HEK293 (cell line): ENCODE data around the gene GPR137C.

ENCODE experiments used
- CTCF ChIA-PET: fragments of 350-600 bp; formaldehyde crosslinking; extraction: SDS; loops from one replicate; lab custom pipeline; 2021; ENCODE audit warnings: antibody characterized with exemption; lab: Yijun Ruan, JAX
- POLR2A ChIA-PET: fragments of 300-600 bp; formaldehyde crosslinking; extraction: SDS; loops from one replicate; lab custom pipeline; 2020; ENCODE audit warnings: antibody characterized with exemption, inconsistent platforms; lab: Yijun Ruan, JAX
- H3K27ac ChIP-seq: fragments of 200-500 bp; sonication (Bioruptor generic); 2 replicates; pipeline ENCODE4 v1.5.1; 2014; ENCODE audit warnings: low read depth, low read length, control low read depth, inconsistent platforms; ENCODE audit errors: extremely low read depth
- H3K36me3 ChIP-seq, 2 experiments: fragments of 200-500 bp in 1 of 2; sonication (Bioruptor generic) in 1 of 2; 1 replicate in 1 of 2; 2 replicates in 1 of 2; pipeline ENCODE4 v1.5.1; 2014 to 2017; ENCODE audit warnings: inconsistent platforms in 2 of 2, low read length in 2 of 2; ENCODE audit not compliant: control insufficient read depth in 2 of 2, insufficient read depth in 1 of 2
- H3K4me1 ChIP-seq: fragments of 200-500 bp; sonication (Bioruptor generic); 2 replicates; pipeline ENCODE4 v1.5.1; 2014; ENCODE audit warnings: mild to moderate bottlenecking, low read length, inconsistent platforms; ENCODE audit not compliant: control insufficient read depth, insufficient read depth
- H3K4me3 ChIP-seq: 2 replicates; pipeline ENCODE4 v1.5.1; 2011; ENCODE audit warnings: low read depth, mild to moderate bottlenecking, control low read depth, low read length, moderate library complexity
- H3K9me3 ChIP-seq: fragments of 200-500 bp; sonication (Bioruptor generic); 2 replicates; pipeline ENCODE4 v1.5.1; 2014; ENCODE audit warnings: low read depth, low read length, inconsistent platforms; ENCODE audit not compliant: control insufficient read depth, insufficient read depth
- GLIS1 ChIP-seq: fragments of 450-650 bp; formaldehyde crosslinking; IDR thresholded peaks from 2 replicates; pipeline ENCODE4 v1.5.1; 2016; ENCODE audit warnings: missing biosample characterization, missing genetic modification characterization
- KLF17 ChIP-seq: fragments of 450-650 bp; formaldehyde crosslinking; IDR thresholded peaks from 2 replicates; pipeline ENCODE4 v1.5.1; 2016; ENCODE audit warnings: missing biosample characterization, missing genetic modification characterization
- PATZ1 ChIP-seq: fragments of 450-650 bp; formaldehyde crosslinking; IDR thresholded peaks from 2 replicates; pipeline ENCODE4 v1.5.1; 2016; ENCODE audit warnings: missing biosample characterization, missing genetic modification characterization
- PBX3 ChIP-seq: sonication (generic); formaldehyde crosslinking; IDR thresholded peaks from 2 replicates; pipeline ENCODE4 v1.8.1; 2022; ENCODE audit warnings: mild to moderate bottlenecking, moderate library complexity, missing genetic modification reagents
- ZFP3 ChIP-seq: fragments of 450-650 bp; formaldehyde crosslinking; IDR thresholded peaks from 2 replicates; pipeline ENCODE4 v1.5.1; 2016; ENCODE audit warnings: low read depth, missing biosample characterization, missing genetic modification characterization
- ZNF155 ChIP-seq: fragments of 450-650 bp; formaldehyde crosslinking; IDR thresholded peaks from 2 replicates; pipeline ENCODE4 v1.5.1; 2016; ENCODE audit warnings: missing biosample characterization, missing genetic modification characterization
- ZNF175 ChIP-seq: fragments of 450-650 bp; formaldehyde crosslinking; IDR thresholded peaks from 2 replicates; pipeline ENCODE4 v1.5.1; 2016; ENCODE audit warnings: missing biosample characterization, missing genetic modification characterization
- ZNF324 ChIP-seq: fragments of 450-650 bp; formaldehyde crosslinking; IDR thresholded peaks from 2 replicates; pipeline ENCODE4 v1.5.1; 2016; ENCODE audit warnings: missing biosample characterization, missing genetic modification characterization
- ZNF366 ChIP-seq: fragments of 450-650 bp; formaldehyde crosslinking; conservative IDR thresholded peaks from 2 replicates; pipeline ENCODE4 v1.5.1; 2016; ENCODE audit warnings: missing biosample characterization, missing genetic modification characterization
- ZNF416 ChIP-seq: fragments of 450-650 bp; formaldehyde crosslinking; IDR thresholded peaks from 2 replicates; pipeline ENCODE4 v1.5.1; 2016; ENCODE audit warnings: missing biosample characterization, missing genetic modification characterization
- ZNF426 ChIP-seq: fragments of 450-650 bp; formaldehyde crosslinking; IDR thresholded peaks from 2 replicates; pipeline ENCODE4 v1.5.1; 2017; ENCODE audit warnings: missing biosample characterization, missing genetic modification characterization, mild to moderate bottlenecking, inconsistent platforms, moderate library complexity
- ZNF473 ChIP-seq: fragments of 450-650 bp; formaldehyde crosslinking; IDR thresholded peaks from 2 replicates; pipeline ENCODE4 v1.5.1; 2017; ENCODE audit warnings: missing biosample characterization, missing genetic modification characterization
- ZNF544 ChIP-seq: fragments of 450-650 bp; formaldehyde crosslinking; IDR thresholded peaks from 2 replicates; pipeline ENCODE4 v1.5.0; 2017; ENCODE audit warnings: missing biosample characterization, missing genetic modification characterization
- ZNF549 ChIP-seq: fragments of 450-650 bp; IDR thresholded peaks from 2 replicates; pipeline ENCODE4 v1.5.1; 2018; ENCODE audit warnings: missing biosample characterization, missing genetic modification characterization, mild to moderate bottlenecking, inconsistent platforms, moderate library complexity
- ZNF621 ChIP-seq: fragments of 450-650 bp; formaldehyde crosslinking; IDR thresholded peaks from 2 replicates; pipeline ENCODE4 v1.5.1; 2017; ENCODE audit warnings: missing biosample characterization, missing genetic modification characterization
- ZNF654 ChIP-seq: fragments of 450-650 bp; formaldehyde crosslinking; IDR thresholded peaks from 2 replicates; pipeline ENCODE4 v1.5.1; 2016; ENCODE audit warnings: low read depth, missing biosample characterization, missing genetic modification characterization
- ZNF707 ChIP-seq: fragments of 450-650 bp; formaldehyde crosslinking; IDR thresholded peaks from 2 replicates; pipeline ENCODE4 v1.5.1; 2016; ENCODE audit warnings: missing biosample characterization, missing genetic modification characterization
- ZNF76 ChIP-seq: fragments of 450-650 bp; formaldehyde crosslinking; IDR thresholded peaks from 2 replicates; pipeline ENCODE4; 2016; ENCODE audit warnings: low read depth, missing biosample characterization, missing genetic modification characterization, borderline replicate concordance
- ZNF791 ChIP-seq: fragments of 450-650 bp; formaldehyde crosslinking; IDR thresholded peaks from 2 replicates; pipeline ENCODE4 v1.5.1; 2016; ENCODE audit warnings: missing biosample characterization, missing genetic modification characterization
- ZNF843 ChIP-seq: fragments of 450-650 bp; formaldehyde crosslinking; IDR thresholded peaks from 2 replicates; pipeline ENCODE4 v1.5.1; 2016; ENCODE audit warnings: missing biosample characterization, missing genetic modification characterization
- ZSCAN23 ChIP-seq: fragments of 450-650 bp; formaldehyde crosslinking; IDR thresholded peaks from 2 replicates; pipeline ENCODE4 v1.5.1; 2016; ENCODE audit warnings: missing biosample characterization, missing genetic modification characterization
- TF ChIP-seq, protein P1 (sequence below): fragments of 450-650 bp; formaldehyde crosslinking; IDR thresholded peaks from 2 replicates; pipeline ENCODE4 v1.5.1; 2016; ENCODE audit warnings: missing biosample characterization, missing genetic modification characterization
- TF ChIP-seq, protein P2 (sequence below): fragments of 450-650 bp; formaldehyde crosslinking; IDR thresholded peaks from 2 replicates; pipeline ENCODE4 v1.5.1; 2016; ENCODE audit warnings: missing biosample characterization, missing genetic modification characterization, borderline replicate concordance

Gene GPR137C

GRCh38 chr14:52602131-52602530, 49.5 kb downstream of the GPR137C start (continued):
- TF ChIP-seq PATZ1: no peak

GRCh38 chr14:52607061-52607460, 54.4 kb downstream of the GPR137C start:
- TF ChIP-seq PBX3 (CRISPR knock-in tag) (no peak), ZNF707 (tag by site-specific recombination) (no peak), ZNF621 (tag by site-specific recombination) (no peak), ZNF549 (no peak), ZNF324 (tag by site-specific recombination) (no peak), ZNF155 (no peak), ZNF654 (tag by site-specific recombination) (no peak), ZNF416 (tag by site-specific recombination) (no peak), ZNF473 (tag by site-specific recombination) (no peak)
- TF ChIP-seq, all 188 proteins: peak for 0
- H3K4me1 ChIP-seq: no peaks in the 10 kb centered on the region
- H3K27ac ChIP-seq: no peak overlapping the region
- no peak overlapping the region for H3K4me3 ChIP-seq
- H3K9me3 ChIP-seq: no peaks in the 10 kb centered on the region
- CTCF ChIA-PET: no interaction called here
- H3K36me3 ChIP-seq: peaks cover 0 to 5% of the 10 kb centered on the region in 2 experiments; a peak in 1 of 3 replicates
- POLR2A ChIA-PET: no interaction called here

DNA sequence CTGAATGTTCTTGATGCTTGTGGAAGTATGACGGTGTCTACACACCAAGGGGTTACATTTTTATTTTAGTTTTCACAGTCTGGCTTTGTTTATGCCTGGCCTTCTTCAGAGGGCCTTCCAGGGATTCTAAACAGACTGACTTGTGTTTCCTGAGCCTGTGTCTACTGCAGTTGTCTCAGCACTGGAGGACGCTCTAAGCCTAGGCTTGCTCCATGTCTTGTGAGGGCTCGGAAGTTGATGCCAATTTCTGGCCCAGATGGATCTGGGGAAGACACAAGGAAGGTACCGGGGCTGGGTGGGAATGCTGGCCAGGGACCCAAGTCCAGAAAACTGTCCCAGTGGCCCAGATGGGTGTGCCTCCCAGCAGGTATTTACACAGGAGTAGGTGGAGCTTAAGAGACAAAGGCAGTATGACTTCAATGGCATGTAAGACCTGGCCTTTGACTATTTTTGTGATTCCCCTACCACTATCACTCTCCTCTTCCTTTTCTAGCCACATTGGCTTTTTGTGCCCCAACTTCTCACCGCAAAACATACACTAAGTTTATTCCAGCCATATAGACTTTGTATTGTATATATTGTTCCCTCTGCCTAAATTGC, 56.9 kb downstream of the GPR137C start:
- Histone ChIP-seq H3K36me3 (peaks cover 0 to 5% of the 10 kb centered on the region in 2 experiments; a peak in 2 of 3 replicates), H3K9me3 (no peaks in the 10 kb centered on the region), H3K4me3 (no peak overlapping the region)
- ChIA-PET POLR2A (interaction anchor here (1.0 kb wide), 1 partner anchor 57 kb away, joined by 3 read pairs; the partner anchor contains the start of genes GPR137C and TXNDC16), CTCF (no interaction called here)
- TF ChIP-seq, protein P1, sequence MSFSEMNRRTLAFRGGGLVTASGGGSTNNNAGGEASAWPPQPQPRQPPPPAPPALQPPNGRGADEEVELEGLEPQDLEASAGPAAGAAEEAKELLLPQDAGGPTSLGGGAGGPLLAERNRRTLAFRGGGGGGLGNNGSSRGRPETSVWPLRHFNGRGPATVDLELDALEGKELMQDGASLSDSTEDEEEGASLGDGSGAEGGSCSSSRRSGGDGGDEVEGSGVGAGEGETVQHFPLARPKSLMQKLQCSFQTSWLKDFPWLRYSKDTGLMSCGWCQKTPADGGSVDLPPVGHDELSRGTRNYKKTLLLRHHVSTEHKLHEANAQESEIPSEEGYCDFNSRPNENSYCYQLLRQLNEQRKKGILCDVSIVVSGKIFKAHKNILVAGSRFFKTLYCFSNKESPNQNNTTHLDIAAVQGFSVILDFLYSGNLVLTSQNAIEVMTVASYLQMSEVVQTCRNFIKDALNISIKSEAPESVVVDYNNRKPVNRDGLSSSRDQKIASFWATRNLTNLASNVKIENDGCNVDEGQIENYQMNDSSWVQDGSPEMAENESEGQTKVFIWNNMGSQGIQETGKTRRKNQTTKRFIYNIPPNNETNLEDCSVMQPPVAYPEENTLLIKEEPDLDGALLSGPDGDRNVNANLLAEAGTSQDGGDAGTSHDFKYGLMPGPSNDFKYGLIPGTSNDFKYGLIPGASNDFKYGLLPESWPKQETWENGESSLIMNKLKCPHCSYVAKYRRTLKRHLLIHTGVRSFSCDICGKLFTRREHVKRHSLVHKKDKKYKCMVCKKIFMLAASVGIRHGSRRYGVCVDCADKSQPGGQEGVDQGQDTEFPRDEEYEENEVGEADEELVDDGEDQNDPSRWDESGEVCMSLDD (tag by site-specific recombination): no peak
- TF ChIP-seq ZSCAN23 (no peak), ZNF366 (tag by site-specific recombination) (no peak), GLIS1 (tag by site-specific recombination) (no peak), ZNF544 (tag by site-specific recombination) (no peak), ZNF473 (tag by site-specific recombination) (no peak), ZNF426 (tag by site-specific recombination) (no peak), ZNF175 (tag by site-specific recombination) (no peak), ZNF76 (tag by site-specific recombination) (no peak), ZNF791 (tag by site-specific recombination) (no peak), ZNF843 (tag by site-specific recombination) (no peak), KLF17 (tag by site-specific recombination) (no peak), ZFP3 (no peak)
- TF ChIP-seq, protein P2, sequence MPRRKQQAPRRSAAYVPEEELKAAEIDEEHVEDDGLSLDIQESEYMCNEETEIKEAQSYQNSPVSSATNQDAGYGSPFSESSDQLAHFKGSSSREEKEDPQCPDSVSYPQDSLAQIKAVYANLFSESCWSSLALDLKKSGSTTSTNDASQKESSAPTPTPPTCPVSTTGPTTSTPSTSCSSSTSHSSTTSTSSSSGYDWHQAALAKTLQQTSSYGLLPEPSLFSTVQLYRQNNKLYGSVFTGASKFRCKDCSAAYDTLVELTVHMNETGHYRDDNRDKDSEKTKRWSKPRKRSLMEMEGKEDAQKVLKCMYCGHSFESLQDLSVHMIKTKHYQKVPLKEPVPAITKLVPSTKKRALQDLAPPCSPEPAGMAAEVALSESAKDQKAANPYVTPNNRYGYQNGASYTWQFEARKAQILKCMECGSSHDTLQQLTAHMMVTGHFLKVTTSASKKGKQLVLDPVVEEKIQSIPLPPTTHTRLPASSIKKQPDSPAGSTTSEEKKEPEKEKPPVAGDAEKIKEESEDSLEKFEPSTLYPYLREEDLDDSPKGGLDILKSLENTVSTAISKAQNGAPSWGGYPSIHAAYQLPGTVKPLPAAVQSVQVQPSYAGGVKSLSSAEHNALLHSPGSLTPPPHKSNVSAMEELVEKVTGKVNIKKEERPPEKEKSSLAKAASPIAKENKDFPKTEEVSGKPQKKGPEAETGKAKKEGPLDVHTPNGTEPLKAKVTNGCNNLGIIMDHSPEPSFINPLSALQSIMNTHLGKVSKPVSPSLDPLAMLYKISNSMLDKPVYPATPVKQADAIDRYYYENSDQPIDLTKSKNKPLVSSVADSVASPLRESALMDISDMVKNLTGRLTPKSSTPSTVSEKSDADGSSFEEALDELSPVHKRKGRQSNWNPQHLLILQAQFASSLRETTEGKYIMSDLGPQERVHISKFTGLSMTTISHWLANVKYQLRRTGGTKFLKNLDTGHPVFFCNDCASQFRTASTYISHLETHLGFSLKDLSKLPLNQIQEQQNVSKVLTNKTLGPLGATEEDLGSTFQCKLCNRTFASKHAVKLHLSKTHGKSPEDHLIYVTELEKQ: no peak
- TF ChIP-seq, all 188 proteins: peak for 0
- H3K4me1 ChIP-seq: no peaks in the 10 kb centered on the region
- no peak overlapping the region for H3K27ac ChIP-seq
